Upper lobe of left lung (tissue), 6 donors: ENCODE results near the gene DST. TPM values are rescaled to one million over a fixed set of nuclear protein-coding genes. Genes with fewer than 3 reads are reported as not detected.

Source experiments
- ATAC-seq, 2 donors: fragments of 200-7000 bp; cut with Tn5 transposase; one replicate each; pipeline ENCODE4 v1.9.1; 2022; ENCODE audit warnings: mild to moderate bottlenecking in 2 of 2, moderate library complexity in 2 of 2; ENCODE audit not compliant: low FRiP score in 2 of 2
- DNase-seq, 2 donors: peaks; one replicate each; pipeline ENCODE4 v3.0.0-alpha.2; 2019 to 2020
- H3K27ac ChIP-seq, 4 donors: fragments of 200-600 bp; sonication (generic); one replicate each; pipeline ENCODE4 v1.5.1; 2016 to 2019
- H3K27me3 ChIP-seq, 4 donors: fragments of 200-600 bp; sonication (generic); one replicate each; pipeline ENCODE4 v1.5.1; 2017 to 2019
- H3K36me3 ChIP-seq, 4 donors: fragments of 200-600 bp; sonication (generic); one replicate each; pipeline ENCODE4 v1.5.1; 2016 to 2019
- H3K4me1 ChIP-seq, 4 donors: fragments of 200-600 bp; sonication (generic); one replicate each; pipeline ENCODE4 v1.5.1; 2018 to 2019
- H3K4me3 ChIP-seq, 4 donors: fragments of 200-600 bp; sonication (generic); one replicate each; pipeline ENCODE4 v1.5.1; 2017 to 2019; ENCODE audit warnings: mild to moderate bottlenecking in 2 of 4, moderate library complexity in 1 of 4
- H3K9me3 ChIP-seq, 4 donors: fragments of 200-600 bp; sonication (generic); one replicate each; pipeline ENCODE4 v1.5.1; 2018 to 2019
- CTCF ChIP-seq, 6 experiments: fragments of 450-650 bp in 4 of 6; fragments of 200-600 bp in 2 of 6; sonication (generic) in 2 of 6; IDR thresholded peaks; one replicate each; pipeline ENCODE4 v1.5.1; 2016 to 2019; ENCODE audit warnings: antibody characterized with exemption in 6 of 6
- EP300 ChIP-seq, 4 donors: sonication (generic); formaldehyde crosslinking; IDR thresholded peaks; one replicate each; pipeline ENCODE4 v1.5.1; 2017; ENCODE audit warnings: antibody characterized with exemption in 4 of 4, control low read depth in 2 of 4
- POLR2A ChIP-seq, 4 donors: fragments of 450-650 bp; IDR thresholded peaks; one replicate each; pipeline ENCODE4 v1.5.1; 2016 to 2017; ENCODE audit warnings: antibody characterized with exemption in 4 of 4, mild to moderate bottlenecking in 2 of 4
- POLR2AphosphoS5 ChIP-seq, 2 donors: sonication (generic); formaldehyde crosslinking; IDR thresholded peaks; one replicate each; pipeline ENCODE4 v1.5.1; 2017; ENCODE audit warnings: antibody characterized with exemption in 2 of 2
- WGBS, 2 donors: methylation state at CpG; one replicate each; pipeline ENCODE4 v1.1.5; 2017 to 2018; 5-methylcytosine and 5-hydroxymethylcytosine counted together
- total RNA-seq, 6 donors: library from RNA; depleted of rRNA in 4 of 6; stranded (reverse); fragments of >200 nt in 4 of 6; gene quantifications; one replicate each; pipeline versions ENCODE4 v1.1.0 to v1.2.1, GENCODE V29; 2016 to 2021
- donor health status: DM: no; HTN: no; CAD: no; lungs with moderate emphysema.
- donor health status: DM: no; HTN: yes; CAD: no; lungs with severe emphysema.

DST gene
- total RNA-seq, 6 donors from 2014 or later = 241 to 477 (median 341) TPM

DNA sequence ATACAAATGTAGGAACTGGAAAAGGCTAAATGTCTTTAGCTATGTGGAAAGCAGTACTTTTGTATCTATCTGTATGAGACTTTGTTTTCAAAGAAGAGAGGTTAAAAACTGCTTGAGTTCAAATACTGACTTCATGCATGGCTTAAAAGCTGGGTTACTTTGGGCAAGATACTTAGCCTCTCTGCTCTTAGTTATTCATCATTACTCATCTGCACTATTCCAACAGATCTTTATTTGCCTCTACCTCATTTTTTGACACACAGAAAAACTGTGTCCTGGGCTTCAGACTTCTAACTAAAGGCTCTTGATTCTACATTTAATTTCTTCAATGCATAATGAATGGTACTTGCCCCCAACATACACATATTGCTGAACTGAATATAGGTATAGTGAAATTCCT is 114.8 kb downstream of the DST start:
- Histone ChIP-seq H3K36me3 (peaks cover 0 to 63% (median 7%) of the 10 kb centered on the region in 4 donors), H3K4me1 (peaks cover 0 to 25% (median 10%) of the 10 kb centered on the region in 4 donors), H3K4me3 (no peak overlapping the region), H3K27me3 (no peaks in the 10 kb centered on the region), H3K27ac (peak overlapping the region in 3 of 4 donors; percentile 5 to 64 (median 42)), H3K9me3 (no peaks in the 10 kb centered on the region)
- DNase-seq (no peak), ATAC-seq (no peak)
- TF ChIP-seq POLR2AphosphoS5 (IDR thresholded peaks at IDR 0.05) (no peak), CTCF (IDR thresholded peaks at IDR 0.05) (no peak), EP300 (IDR thresholded peaks at IDR 0.05) (no peak), POLR2A (IDR thresholded peaks at IDR 0.05) (no peak)

- Histone ChIP-seq H3K4me1 (peaks cover 0 to 24% (median 10%) of the 10 kb centered on the region in 4 donors), H3K36me3 (peaks cover 0 to 56% (median 7%) of the 10 kb centered on the region in 4 donors), H3K27ac (peak overlapping the region in 3 of 4 donors; percentile 25 to 64 (median 42)), H3K9me3 (no peaks in the 10 kb centered on the region), H3K27me3 (no peaks in the 10 kb centered on the region), H3K4me3 (no peak overlapping the region)
- WGBS, 2 donors = 41 to 44% methylated on average over 1 of the region's 1 CpG
- no peak for DNase-seq
- no peak for ATAC-seq
- TF ChIP-seq CTCF (IDR thresholded peaks at IDR 0.05) = no peak
- no peak for TF ChIP-seq EP300 (IDR thresholded peaks at IDR 0.05)
- TF ChIP-seq POLR2A (IDR thresholded peaks at IDR 0.05) = no peak
- TF ChIP-seq POLR2AphosphoS5 (IDR thresholded peaks at IDR 0.05) = no peak
Observed at GRCh38 chr6:56526860-56527544, 115.7 kb downstream of the DST start.

DNA sequence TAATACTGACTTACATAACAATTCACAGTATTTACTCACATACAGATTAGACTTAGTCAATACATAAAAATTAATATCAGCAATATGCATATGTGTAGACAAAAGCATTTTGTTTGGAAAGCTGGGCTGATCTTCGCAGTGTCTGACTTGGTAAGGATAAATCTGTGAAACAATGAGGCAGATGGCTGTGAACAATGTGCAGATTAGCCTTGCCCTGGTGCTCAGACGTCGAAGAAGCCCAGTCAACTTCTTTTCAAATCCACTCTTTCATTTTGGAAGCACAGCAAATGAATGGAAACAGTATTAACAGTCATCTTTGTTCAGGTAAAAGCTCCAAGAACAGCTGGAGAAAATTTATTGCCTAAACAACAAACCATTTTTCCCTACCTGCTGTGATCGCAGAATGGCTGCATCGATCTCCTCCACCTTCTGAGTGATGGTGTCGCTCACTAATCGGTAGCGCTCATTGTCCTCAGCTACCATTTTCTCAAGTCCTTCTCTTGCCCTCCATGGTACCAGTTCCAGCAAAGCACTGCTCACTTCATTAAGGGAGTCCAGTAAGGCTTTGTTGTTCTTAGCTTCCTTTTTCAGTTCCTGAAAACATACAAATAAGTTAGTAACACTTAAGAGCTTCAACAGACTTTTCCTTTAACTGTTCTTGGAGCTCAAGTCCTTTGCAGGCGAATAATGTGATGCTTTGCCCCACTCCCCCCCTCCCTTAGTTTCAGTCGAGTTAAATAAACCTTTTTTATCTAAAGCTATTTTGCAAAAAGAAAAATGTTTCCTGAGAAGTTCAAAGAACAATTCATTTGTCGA is 116.5 kb downstream of the DST start:
- no peak for ATAC-seq

More for the DNA sequence above, 116.5 kb downstream of the DST start:
- no peak overlapping the region for H3K4me3 ChIP-seq
- H3K27ac ChIP-seq = peak overlapping the region; percentile 25 to 64 (median 37)
- TF ChIP-seq POLR2AphosphoS5 (IDR thresholded peaks at IDR 0.05) (no peak), POLR2A (IDR thresholded peaks at IDR 0.05) (no peak), EP300 (IDR thresholded peaks at IDR 0.05) (no peak), CTCF (IDR thresholded peaks at IDR 0.05) (no peak)
- 76 to 79% methylated on average over 11 of the region's 11 CpGs for WGBS, 2 donors
- no peaks in the 10 kb centered on the region for H3K27me3 ChIP-seq
- no peaks in the 10 kb centered on the region for H3K9me3 ChIP-seq
- H3K4me1 ChIP-seq = peaks cover 0 to 29% (median 10%) of the 10 kb centered on the region in 4 donors
- H3K36me3 ChIP-seq = peaks cover 0 to 48% (median 3%) of the 10 kb centered on the region in 4 donors
- no peak for DNase-seq
